Left ventricle myocardium inferior (tissue), 1 donor: ENCODE measurements around the gene RFTN1. TPM values are rescaled to one million over a fixed set of nuclear protein-coding genes. Genes with fewer than 3 reads are reported as not detected.

Experiments used
- DNase-seq: peaks from one replicate; pipeline ENCODE4 v3.0.0-alpha.2; 2020
- H3K27ac ChIP-seq: fragments of 200-600 bp; replicated peaks from 2 replicates; pipeline ENCODE4 v1.8.0; 2021
- H3K27me3 ChIP-seq: fragments of 200-600 bp; 2 replicates; pipeline ENCODE4 v1.8.0; 2021; ENCODE audit warnings: low read depth
- H3K36me3 ChIP-seq: fragments of 200-600 bp; 2 replicates; pipeline ENCODE4 v1.8.0; 2021
- H3K4me1 ChIP-seq: fragments of 200-600 bp; 2 replicates; pipeline ENCODE4 v1.8.0; 2021
- H3K4me3 ChIP-seq: fragments of 200-600 bp; 2 replicates; pipeline ENCODE4 v1.8.0; 2021; ENCODE audit warnings: mild to moderate bottlenecking, moderate library complexity
- H3K9me3 ChIP-seq: fragments of 200-600 bp; replicated peaks from 2 replicates; pipeline ENCODE4 v1.8.0; 2021
- intact Hi-C: fragments of 100-400 bp; cut with micrococcal nuclease; formaldehyde crosslinking; loops from one replicate; pipeline ENCODE4 v1.11.0; 2022
- total RNA-seq: library from RNA; stranded (reverse); fragmentation: NEBNext Ultra II Directional; extraction: Animal tissue kit (Norgen Biotek cat#: 25700); gene quantifications from one replicate; pipeline ENCODE4 v1.2.1, GENCODE V29; 2021
- TF ChIP-seq, protein P1 (sequence below): fragments of 200-600 bp; IDR thresholded peaks from 2 replicates; pipeline ENCODE4 v1.8.0; 2021; ENCODE audit warnings: antibody characterized with exemption, mild to moderate bottlenecking, borderline replicate concordance
- donor health status: DM: no; HTN: yes; CAD: no; lungs with severe emphysema.

Gene RFTN1
- total RNA-seq, 1 donor from 2014 or later, result 22.9 TPM

DNA sequence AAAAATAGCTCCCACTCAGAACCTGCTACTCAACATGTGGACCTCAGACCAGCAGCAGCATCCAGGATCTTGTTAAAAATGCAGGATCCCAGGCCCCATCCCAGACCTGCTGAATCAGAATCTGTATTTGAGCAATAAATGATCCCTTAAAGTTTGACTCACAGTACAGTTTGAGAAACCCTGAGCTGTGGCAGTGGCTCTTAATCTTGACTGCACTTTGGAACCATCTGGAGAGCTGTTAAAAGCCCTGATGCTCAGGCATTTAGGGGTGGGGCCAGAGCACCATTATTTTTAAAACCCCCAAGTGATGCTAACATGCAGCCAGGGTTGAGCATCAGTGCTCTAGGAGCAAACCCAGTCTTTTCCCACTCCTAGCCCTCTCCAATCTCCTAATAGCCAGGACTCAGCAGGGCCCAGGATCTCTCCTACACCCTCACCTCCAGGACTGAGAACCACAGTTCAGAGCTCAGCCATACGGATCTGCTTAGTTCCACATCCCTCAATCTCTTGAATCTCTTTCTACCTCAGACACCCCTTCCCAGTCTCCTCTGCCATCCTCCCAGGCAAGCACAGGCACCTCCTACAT is 10.2 kb downstream of the RFTN1 start:
- intact Hi-C loops, result no loop called here
- Histone ChIP-seq H3K4me1 (peaks cover 94% of the 10 kb centered on the region), H3K36me3 (peaks cover 24% of the 10 kb centered on the region), H3K27me3 (no peaks in the 10 kb centered on the region), H3K4me3 (no peak overlapping the region), H3K27ac (no peak overlapping the region), H3K9me3 (no peaks in the 10 kb centered on the region)
- TF ChIP-seq, protein P1, sequence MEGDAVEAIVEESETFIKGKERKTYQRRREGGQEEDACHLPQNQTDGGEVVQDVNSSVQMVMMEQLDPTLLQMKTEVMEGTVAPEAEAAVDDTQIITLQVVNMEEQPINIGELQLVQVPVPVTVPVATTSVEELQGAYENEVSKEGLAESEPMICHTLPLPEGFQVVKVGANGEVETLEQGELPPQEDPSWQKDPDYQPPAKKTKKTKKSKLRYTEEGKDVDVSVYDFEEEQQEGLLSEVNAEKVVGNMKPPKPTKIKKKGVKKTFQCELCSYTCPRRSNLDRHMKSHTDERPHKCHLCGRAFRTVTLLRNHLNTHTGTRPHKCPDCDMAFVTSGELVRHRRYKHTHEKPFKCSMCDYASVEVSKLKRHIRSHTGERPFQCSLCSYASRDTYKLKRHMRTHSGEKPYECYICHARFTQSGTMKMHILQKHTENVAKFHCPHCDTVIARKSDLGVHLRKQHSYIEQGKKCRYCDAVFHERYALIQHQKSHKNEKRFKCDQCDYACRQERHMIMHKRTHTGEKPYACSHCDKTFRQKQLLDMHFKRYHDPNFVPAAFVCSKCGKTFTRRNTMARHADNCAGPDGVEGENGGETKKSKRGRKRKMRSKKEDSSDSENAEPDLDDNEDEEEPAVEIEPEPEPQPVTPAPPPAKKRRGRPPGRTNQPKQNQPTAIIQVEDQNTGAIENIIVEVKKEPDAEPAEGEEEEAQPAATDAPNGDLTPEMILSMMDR, result no peak
- DNase-seq, result no peak

DNA sequence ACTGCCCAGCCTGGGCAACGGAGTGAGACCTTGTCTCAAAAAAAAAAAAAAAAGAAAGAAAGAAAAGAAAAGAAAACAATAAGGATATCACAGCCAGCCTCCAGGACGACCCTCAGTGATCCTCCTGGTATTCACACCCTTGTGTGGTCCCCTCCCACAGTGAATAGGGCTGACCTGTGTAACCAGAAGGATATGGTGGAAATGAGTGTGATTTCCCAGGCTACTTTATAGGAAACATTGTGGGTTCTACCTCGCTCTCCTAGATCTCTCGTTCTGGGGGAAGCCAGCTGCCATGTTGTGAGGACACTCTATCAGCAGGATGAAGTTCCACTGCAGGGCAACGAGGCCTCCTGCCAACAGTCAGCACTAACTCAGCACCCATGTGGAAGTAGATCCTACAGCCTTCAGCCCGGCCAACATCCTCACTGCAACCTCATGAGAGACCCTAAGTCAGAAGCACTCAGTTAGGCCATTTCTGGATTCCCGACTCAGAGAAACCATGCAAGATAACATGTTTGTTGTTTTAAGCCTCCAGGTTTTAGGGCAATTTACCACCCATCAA is 11.1 kb downstream of the RFTN1 start:
- Histone ChIP-seq H3K27me3 (no peaks in the 10 kb centered on the region), H3K36me3 (peaks cover 24% of the 10 kb centered on the region), H3K9me3 (no peaks in the 10 kb centered on the region), H3K4me3 (no peak overlapping the region), H3K4me1 (peaks cover 94% of the 10 kb centered on the region), H3K27ac (no peak overlapping the region)
- TF ChIP-seq, protein P1, result no peak
- DNase-seq, result no peak
- intact Hi-C loops, result no loop called here

DNA sequence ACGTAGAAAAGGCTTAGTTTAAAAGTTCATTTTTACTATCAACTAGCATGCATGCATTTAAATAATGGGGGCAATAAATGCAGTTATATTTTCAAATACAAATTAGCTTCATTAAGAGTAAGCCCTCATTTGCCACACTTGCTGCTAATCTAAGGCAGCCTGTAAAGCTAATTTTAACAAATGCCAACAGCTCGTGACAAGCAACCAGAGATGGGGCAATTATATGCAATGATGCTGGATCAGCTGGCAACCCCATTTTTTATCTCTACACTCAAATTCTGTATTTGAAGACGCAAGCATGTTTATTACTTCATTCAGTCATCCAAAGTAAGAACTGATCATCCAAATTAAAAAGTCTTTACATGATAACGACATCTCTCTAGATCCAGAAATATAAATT is 12.1 kb downstream of the RFTN1 start:
- no peak for DNase-seq
- intact Hi-C loops, result no loop called here
- no peaks in the 10 kb centered on the region for H3K9me3 ChIP-seq
- peaks cover 94% of the 10 kb centered on the region for H3K4me1 ChIP-seq
- no peak overlapping the region for H3K27ac ChIP-seq
- TF ChIP-seq, protein P1, result no peak
- H3K4me3 ChIP-seq, result no peak overlapping the region
- H3K36me3 ChIP-seq, result peaks cover 24% of the 10 kb centered on the region
- no peaks in the 10 kb centered on the region for H3K27me3 ChIP-seq

DNA sequence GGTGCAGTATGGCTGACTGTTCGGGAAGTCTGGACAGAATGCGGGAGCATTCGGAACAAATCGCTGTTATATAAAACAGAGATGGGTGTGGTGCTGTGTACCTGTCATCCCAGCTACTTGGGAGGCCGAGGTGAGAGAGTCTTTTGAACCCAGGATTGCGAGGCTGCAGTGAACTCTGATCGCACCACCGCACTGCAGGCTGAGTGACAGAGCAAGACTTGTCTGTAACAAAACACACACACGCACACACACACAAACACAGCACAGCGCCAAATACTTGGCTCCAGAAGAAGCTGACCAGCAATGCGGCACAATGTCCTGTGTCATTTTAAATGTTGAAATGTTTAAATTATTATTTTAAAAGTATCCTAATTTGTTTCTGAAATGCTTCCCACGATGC is 12.6 kb downstream of the RFTN1 start:
- no peaks in the 10 kb centered on the region for H3K9me3 ChIP-seq
- H3K4me3 ChIP-seq, result no peak overlapping the region
- DNase-seq, result no peak
- no peak overlapping the region for H3K27ac ChIP-seq
- peaks cover 24% of the 10 kb centered on the region for H3K36me3 ChIP-seq
- TF ChIP-seq, protein P1, result no peak
- H3K4me1 ChIP-seq, result peaks cover 94% of the 10 kb centered on the region
- intact Hi-C loops, result no loop called here
- no peaks in the 10 kb centered on the region for H3K27me3 ChIP-seq

DNA sequence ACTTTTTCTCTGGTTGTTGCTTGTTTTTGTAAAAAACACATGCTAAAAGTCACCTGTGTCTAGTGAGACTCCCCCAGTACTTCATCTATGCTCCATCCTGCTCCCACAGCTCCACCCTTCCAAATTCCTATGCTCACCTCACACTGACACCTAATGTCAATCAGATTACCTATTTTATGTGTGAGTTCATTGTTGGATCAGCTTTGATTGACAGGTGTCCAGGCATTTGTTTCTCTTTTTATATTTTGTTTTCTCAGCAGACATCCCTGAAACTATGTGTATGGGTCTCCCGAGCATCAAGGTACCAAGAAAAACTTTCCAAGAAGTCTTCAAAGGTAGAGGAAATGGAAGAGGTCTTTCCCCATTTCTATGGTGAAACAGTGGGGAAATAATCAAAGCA is 13.4 kb downstream of the RFTN1 start:
- no peaks in the 10 kb centered on the region for H3K9me3 ChIP-seq
- H3K27me3 ChIP-seq, result no peaks in the 10 kb centered on the region
- intact Hi-C loops, result no loop called here
- peaks cover 21% of the 10 kb centered on the region for H3K36me3 ChIP-seq
- TF ChIP-seq, protein P1, result no peak
- no peak overlapping the region for H3K27ac ChIP-seq
- no peak for DNase-seq
- H3K4me3 ChIP-seq, result no peak overlapping the region
- H3K4me1 ChIP-seq, result peaks cover 94% of the 10 kb centered on the region
